HEK293 (cell line): ENCODE measurements around the gene RAP1B.

Experiments used
- CTCF ChIA-PET: fragments of 350-600 bp; formaldehyde crosslinking; extraction: SDS; loops from one replicate; lab custom pipeline; 2021; ENCODE audit warnings: antibody characterized with exemption; lab: Yijun Ruan, JAX
- POLR2A ChIA-PET: fragments of 300-600 bp; formaldehyde crosslinking; extraction: SDS; loops from one replicate; lab custom pipeline; 2020; ENCODE audit warnings: antibody characterized with exemption, inconsistent platforms; lab: Yijun Ruan, JAX
- H3K27ac ChIP-seq: fragments of 200-500 bp; sonication (Bioruptor generic); 2 replicates; pipeline ENCODE4 v1.5.1; 2014; ENCODE audit warnings: low read depth, low read length, control low read depth, inconsistent platforms; ENCODE audit errors: extremely low read depth
- H3K36me3 ChIP-seq, 2 experiments: fragments of 200-500 bp in 1 of 2; sonication (Bioruptor generic) in 1 of 2; 1 replicate in 1 of 2; 2 replicates in 1 of 2; pipeline ENCODE4 v1.5.1; 2014 to 2017; ENCODE audit warnings: inconsistent platforms in 2 of 2, low read length in 2 of 2; ENCODE audit not compliant: control insufficient read depth in 2 of 2, insufficient read depth in 1 of 2
- H3K4me1 ChIP-seq: fragments of 200-500 bp; sonication (Bioruptor generic); 2 replicates; pipeline ENCODE4 v1.5.1; 2014; ENCODE audit warnings: mild to moderate bottlenecking, low read length, inconsistent platforms; ENCODE audit not compliant: control insufficient read depth, insufficient read depth
- H3K4me3 ChIP-seq: 2 replicates; pipeline ENCODE4 v1.5.1; 2011; ENCODE audit warnings: low read depth, mild to moderate bottlenecking, control low read depth, low read length, moderate library complexity
- H3K9me3 ChIP-seq: fragments of 200-500 bp; sonication (Bioruptor generic); 2 replicates; pipeline ENCODE4 v1.5.1; 2014; ENCODE audit warnings: low read depth, low read length, inconsistent platforms; ENCODE audit not compliant: control insufficient read depth, insufficient read depth
- BCL11A ChIP-seq: fragments of 450-650 bp; formaldehyde crosslinking; IDR thresholded peaks from 2 replicates; pipeline ENCODE4 v1.5.1; 2016; ENCODE audit warnings: low read depth, missing biosample characterization, missing genetic modification characterization
- KLF10 ChIP-seq: fragments of 450-650 bp; IDR thresholded peaks from 2 replicates; pipeline ENCODE4 v1.5.1; 2018; ENCODE audit warnings: missing biosample characterization, mild to moderate bottlenecking, missing genetic modification characterization
- SCRT1 ChIP-seq: fragments of 450-650 bp; formaldehyde crosslinking; IDR thresholded peaks from 2 replicates; pipeline ENCODE4 v1.5.1; 2016; ENCODE audit warnings: missing biosample characterization, missing genetic modification characterization, borderline replicate concordance
- ZBTB7A ChIP-seq: fragments of 450-650 bp; formaldehyde crosslinking; IDR thresholded peaks from 2 replicates; pipeline ENCODE4 v1.5.1; 2016; ENCODE audit warnings: low read depth, missing biosample characterization, missing genetic modification characterization
- ZFP37 ChIP-seq: fragments of 450-650 bp; formaldehyde crosslinking; IDR thresholded peaks from 2 replicates; pipeline ENCODE4 v1.5.1; 2016; ENCODE audit warnings: missing biosample characterization, missing genetic modification characterization
- ZFP69B ChIP-seq: fragments of 450-650 bp; formaldehyde crosslinking; IDR thresholded peaks from 2 replicates; pipeline ENCODE4 v1.5.1; 2016; ENCODE audit warnings: missing biosample characterization, missing genetic modification characterization
- ZNF214 ChIP-seq: fragments of 450-650 bp; formaldehyde crosslinking; IDR thresholded peaks from 2 replicates; pipeline ENCODE4 v1.5.1; 2017; ENCODE audit warnings: missing biosample characterization, mild to moderate bottlenecking, missing genetic modification characterization, borderline replicate concordance
- ZNF350 ChIP-seq: fragments of 450-650 bp; formaldehyde crosslinking; IDR thresholded peaks from 2 replicates; pipeline ENCODE4 v1.5.0; 2017; ENCODE audit warnings: missing biosample characterization, mild to moderate bottlenecking, missing genetic modification characterization
- ZNF423 ChIP-seq: fragments of 450-650 bp; formaldehyde crosslinking; IDR thresholded peaks from 2 replicates; pipeline ENCODE4 v1.5.1; 2016; ENCODE audit warnings: missing biosample characterization, missing genetic modification characterization
- ZNF585B ChIP-seq: fragments of 450-650 bp; formaldehyde crosslinking; IDR thresholded peaks from 2 replicates; pipeline ENCODE4 v1.5.1; 2016; ENCODE audit warnings: missing biosample characterization, missing genetic modification characterization
- ZNF610 ChIP-seq: fragments of 450-650 bp; formaldehyde crosslinking; IDR thresholded peaks from 2 replicates; pipeline ENCODE4 v1.5.1; 2016; ENCODE audit warnings: missing biosample characterization, missing genetic modification characterization, borderline replicate concordance
- ZNF660 ChIP-seq: fragments of 450-650 bp; IDR thresholded peaks from 2 replicates; pipeline ENCODE4 v1.5.1; 2018; ENCODE audit warnings: missing biosample characterization, mild to moderate bottlenecking, missing genetic modification characterization
- ZNF747 ChIP-seq: fragments of 450-650 bp; formaldehyde crosslinking; IDR thresholded peaks from 2 replicates; pipeline ENCODE4 v1.5.1; 2016; ENCODE audit warnings: missing biosample characterization, missing genetic modification characterization
- ZNF791 ChIP-seq: fragments of 450-650 bp; formaldehyde crosslinking; IDR thresholded peaks from 2 replicates; pipeline ENCODE4 v1.5.1; 2016; ENCODE audit warnings: missing biosample characterization, missing genetic modification characterization
- ZNF837 ChIP-seq: fragments of 450-650 bp; formaldehyde crosslinking; IDR thresholded peaks from 2 replicates; pipeline ENCODE4 v1.5.1; 2016; ENCODE audit warnings: missing biosample characterization, missing genetic modification characterization
- ZSCAN30 ChIP-seq: fragments of 450-650 bp; IDR thresholded peaks from 2 replicates; pipeline ENCODE4 v1.5.1; 2018; ENCODE audit warnings: missing biosample characterization, mild to moderate bottlenecking, missing genetic modification characterization, moderate library complexity
- TF ChIP-seq, protein P1 (sequence below): fragments of 450-650 bp; formaldehyde crosslinking; IDR thresholded peaks from 2 replicates; pipeline ENCODE4 v1.5.1; 2016; ENCODE audit warnings: missing biosample characterization, missing genetic modification characterization, borderline replicate concordance
- TF ChIP-seq, protein P2 (sequence below): fragments of 450-650 bp; formaldehyde crosslinking; IDR thresholded peaks from 2 replicates; pipeline ENCODE4 v1.5.1; 2016; ENCODE audit warnings: missing biosample characterization, missing genetic modification characterization
- TF ChIP-seq, protein P3 (sequence below): fragments of 450-650 bp; formaldehyde crosslinking; IDR thresholded peaks from 2 replicates; pipeline ENCODE4 v1.5.1; 2016; ENCODE audit warnings: missing biosample characterization, missing genetic modification characterization
- TF ChIP-seq, protein P4 (sequence below): fragments of 450-650 bp; formaldehyde crosslinking; IDR thresholded peaks from 2 replicates; pipeline ENCODE4 v1.5.1; 2016; ENCODE audit warnings: missing biosample characterization, missing genetic modification characterization, low read depth

RAP1B gene

DNA sequence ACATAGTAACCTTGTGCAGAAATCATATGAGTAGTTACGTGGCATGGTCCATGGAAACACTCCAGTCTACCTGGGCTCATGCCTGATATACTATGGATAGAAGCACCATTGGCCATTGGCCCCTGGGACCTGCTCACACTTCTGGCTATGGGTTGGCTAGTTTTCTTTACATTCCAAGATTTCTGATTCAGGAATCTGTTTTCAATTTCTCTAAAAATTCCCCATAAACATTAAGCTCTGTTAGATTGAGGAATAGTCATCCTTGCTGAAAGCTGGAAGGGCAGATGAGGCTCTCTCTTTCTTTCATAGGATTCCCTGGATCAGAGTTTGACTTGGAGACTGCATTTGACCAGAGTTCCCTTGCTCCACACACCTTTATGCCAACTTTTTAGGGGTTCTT, 37.3 kb upstream of the RAP1B start:
- H3K9me3 ChIP-seq: no peaks in the 10 kb centered on the region
- ChIA-PET CTCF (no interaction called here), POLR2A (no interaction called here)
- H3K27ac ChIP-seq: no peak overlapping the region
- TF ChIP-seq ZNF585B (tag by site-specific recombination): no peak
- TF ChIP-seq SCRT1 (tag by site-specific recombination): no peak
- TF ChIP-seq KLF10 (tag by site-specific recombination): no peak
- H3K4me1 ChIP-seq: no peaks in the 10 kb centered on the region
- H3K4me3 ChIP-seq: no peak overlapping the region
- no peaks in the 10 kb centered on the region for H3K36me3 ChIP-seq

DNA sequence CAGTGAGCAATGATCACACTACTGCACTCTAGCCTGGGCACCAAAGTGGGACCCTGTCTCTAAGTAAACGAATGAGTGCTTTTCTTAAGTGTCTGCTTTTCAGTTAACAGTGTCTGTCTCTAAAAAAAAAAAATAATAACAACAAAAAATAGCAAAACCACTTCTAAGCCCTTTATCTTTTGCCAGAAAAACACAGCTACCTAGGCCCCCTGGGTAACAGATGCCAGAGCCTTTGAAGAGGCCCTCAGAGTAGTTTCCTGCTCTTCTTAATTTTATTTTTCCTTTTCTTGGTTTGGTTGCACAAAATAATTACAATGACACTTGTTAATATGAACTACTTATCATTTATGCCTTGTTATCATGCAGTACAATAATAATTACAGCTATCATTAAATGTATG, 32.8 kb upstream of the RAP1B start:
- TF ChIP-seq BCL11A (tag by site-specific recombination) (no peak), ZFP69B (tag by site-specific recombination) (no peak), ZFP37 (tag by site-specific recombination) (no peak), ZNF747 (tag by site-specific recombination) (no peak), ZNF214 (tag by site-specific recombination) (no peak), ZBTB7A (tag by site-specific recombination) (no peak), ZNF423 (no peak), ZNF350 (tag by site-specific recombination) (no peak), ZSCAN30 (tag by site-specific recombination) (no peak)
- TF ChIP-seq, protein P1, sequence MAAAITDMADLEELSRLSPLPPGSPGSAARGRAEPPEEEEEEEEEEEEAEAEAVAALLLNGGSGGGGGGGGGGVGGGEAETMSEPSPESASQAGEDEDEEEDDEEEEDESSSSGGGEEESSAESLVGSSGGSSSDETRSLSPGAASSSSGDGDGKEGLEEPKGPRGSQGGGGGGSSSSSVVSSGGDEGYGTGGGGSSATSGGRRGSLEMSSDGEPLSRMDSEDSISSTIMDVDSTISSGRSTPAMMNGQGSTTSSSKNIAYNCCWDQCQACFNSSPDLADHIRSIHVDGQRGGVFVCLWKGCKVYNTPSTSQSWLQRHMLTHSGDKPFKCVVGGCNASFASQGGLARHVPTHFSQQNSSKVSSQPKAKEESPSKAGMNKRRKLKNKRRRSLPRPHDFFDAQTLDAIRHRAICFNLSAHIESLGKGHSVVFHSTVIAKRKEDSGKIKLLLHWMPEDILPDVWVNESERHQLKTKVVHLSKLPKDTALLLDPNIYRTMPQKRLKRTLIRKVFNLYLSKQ (tag by site-specific recombination): no peak
- POLR2A ChIA-PET: no interaction called here
- no peak overlapping the region for H3K4me3 ChIP-seq
- no peaks in the 10 kb centered on the region for H3K4me1 ChIP-seq
- no peaks in the 10 kb centered on the region for H3K9me3 ChIP-seq
- H3K36me3 ChIP-seq: no peaks in the 10 kb centered on the region
- CTCF ChIA-PET: no interaction called here
- no peak overlapping the region for H3K27ac ChIP-seq

DNA sequence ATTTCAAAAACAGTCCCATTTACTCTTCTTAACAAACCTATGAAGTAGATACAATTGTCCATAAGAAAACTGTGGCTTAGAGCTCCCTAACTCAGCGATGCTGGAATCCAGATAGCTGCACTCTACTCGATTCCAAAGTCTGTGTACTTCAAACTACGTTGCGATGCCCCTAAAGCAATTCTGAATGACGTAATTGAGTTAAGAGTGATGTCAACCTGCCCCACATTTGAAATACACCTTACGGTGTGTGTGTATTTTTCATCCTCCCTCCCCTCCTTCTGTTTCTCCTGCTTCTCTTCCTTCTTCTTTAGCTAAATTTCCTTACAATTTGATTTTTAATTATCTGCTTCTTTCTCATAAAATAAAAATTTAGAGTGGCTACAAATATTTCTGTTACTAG, 31.9 kb upstream of the RAP1B start:
- CTCF ChIA-PET: interaction anchor here (0.9 kb wide), 1 partner anchor 220 kb away, joined by 4 read pairs; no protein-coding TSS in a partner anchor
- no peaks in the 10 kb centered on the region for H3K9me3 ChIP-seq
- POLR2A ChIA-PET: no interaction called here

DNA sequence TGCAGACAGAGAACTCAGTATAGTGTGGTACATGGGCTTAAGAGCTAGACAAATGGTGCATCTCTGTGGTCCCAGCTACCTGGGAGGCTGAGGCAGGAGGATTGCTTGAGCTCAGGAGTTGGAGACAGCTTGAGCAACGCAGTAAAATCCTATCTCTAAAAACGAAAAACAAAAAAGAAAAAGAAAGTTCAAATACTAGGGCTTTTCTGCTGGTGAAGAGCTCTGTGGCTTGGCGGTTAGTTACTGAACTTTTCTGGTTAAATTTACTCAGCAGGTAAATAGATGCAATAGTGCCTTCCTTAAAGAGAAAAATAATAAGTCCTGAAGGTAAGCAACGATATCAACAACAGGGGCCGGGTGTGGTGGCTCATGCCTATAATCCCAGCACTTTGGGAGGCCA, 31.4 kb upstream of the RAP1B start:
- CTCF ChIA-PET: interaction anchor here (0.9 kb wide), 1 partner anchor 221 kb away, joined by 4 read pairs; no protein-coding TSS in a partner anchor
- Histone ChIP-seq H3K36me3 (no peaks in the 10 kb centered on the region), H3K4me1 (no peaks in the 10 kb centered on the region), H3K4me3 (no peak overlapping the region), H3K9me3 (no peaks in the 10 kb centered on the region), H3K27ac (no peak overlapping the region)
- POLR2A ChIA-PET: no interaction called here
- TF ChIP-seq ZNF610 (tag by site-specific recombination) (no peak), ZNF660 (tag by site-specific recombination) (no peak), ZNF837 (tag by site-specific recombination) (no peak)
- TF ChIP-seq, protein P2, sequence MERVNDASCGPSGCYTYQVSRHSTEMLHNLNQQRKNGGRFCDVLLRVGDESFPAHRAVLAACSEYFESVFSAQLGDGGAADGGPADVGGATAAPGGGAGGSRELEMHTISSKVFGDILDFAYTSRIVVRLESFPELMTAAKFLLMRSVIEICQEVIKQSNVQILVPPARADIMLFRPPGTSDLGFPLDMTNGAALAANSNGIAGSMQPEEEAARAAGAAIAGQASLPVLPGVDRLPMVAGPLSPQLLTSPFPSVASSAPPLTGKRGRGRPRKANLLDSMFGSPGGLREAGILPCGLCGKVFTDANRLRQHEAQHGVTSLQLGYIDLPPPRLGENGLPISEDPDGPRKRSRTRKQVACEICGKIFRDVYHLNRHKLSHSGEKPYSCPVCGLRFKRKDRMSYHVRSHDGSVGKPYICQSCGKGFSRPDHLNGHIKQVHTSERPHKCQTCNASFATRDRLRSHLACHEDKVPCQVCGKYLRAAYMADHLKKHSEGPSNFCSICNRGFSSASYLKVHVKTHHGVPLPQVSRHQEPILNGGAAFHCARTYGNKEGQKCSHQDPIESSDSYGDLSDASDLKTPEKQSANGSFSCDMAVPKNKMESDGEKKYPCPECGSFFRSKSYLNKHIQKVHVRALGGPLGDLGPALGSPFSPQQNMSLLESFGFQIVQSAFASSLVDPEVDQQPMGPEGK (tag by site-specific recombination): no peak
- TF ChIP-seq, protein P3, sequence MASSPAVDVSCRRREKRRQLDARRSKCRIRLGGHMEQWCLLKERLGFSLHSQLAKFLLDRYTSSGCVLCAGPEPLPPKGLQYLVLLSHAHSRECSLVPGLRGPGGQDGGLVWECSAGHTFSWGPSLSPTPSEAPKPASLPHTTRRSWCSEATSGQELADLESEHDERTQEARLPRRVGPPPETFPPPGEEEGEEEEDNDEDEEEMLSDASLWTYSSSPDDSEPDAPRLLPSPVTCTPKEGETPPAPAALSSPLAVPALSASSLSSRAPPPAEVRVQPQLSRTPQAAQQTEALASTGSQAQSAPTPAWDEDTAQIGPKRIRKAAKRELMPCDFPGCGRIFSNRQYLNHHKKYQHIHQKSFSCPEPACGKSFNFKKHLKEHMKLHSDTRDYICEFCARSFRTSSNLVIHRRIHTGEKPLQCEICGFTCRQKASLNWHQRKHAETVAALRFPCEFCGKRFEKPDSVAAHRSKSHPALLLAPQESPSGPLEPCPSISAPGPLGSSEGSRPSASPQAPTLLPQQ: no peak

More for the DNA sequence above, 31.9 kb upstream of the RAP1B start:
- Histone ChIP-seq H3K4me1 (no peaks in the 10 kb centered on the region), H3K27ac (no peak overlapping the region), H3K36me3 (no peaks in the 10 kb centered on the region), H3K4me3 (no peak overlapping the region)
- TF ChIP-seq, protein P4, sequence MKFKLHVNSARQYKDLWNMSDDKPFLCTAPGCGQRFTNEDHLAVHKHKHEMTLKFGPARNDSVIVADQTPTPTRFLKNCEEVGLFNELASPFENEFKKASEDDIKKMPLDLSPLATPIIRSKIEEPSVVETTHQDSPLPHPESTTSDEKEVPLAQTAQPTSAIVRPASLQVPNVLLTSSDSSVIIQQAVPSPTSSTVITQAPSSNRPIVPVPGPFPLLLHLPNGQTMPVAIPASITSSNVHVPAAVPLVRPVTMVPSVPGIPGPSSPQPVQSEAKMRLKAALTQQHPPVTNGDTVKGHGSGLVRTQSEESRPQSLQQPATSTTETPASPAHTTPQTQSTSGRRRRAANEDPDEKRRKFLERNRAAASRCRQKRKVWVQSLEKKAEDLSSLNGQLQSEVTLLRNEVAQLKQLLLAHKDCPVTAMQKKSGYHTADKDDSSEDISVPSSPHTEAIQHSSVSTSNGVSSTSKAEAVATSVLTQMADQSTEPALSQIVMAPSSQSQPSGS (tag by site-specific recombination): 0 out of 2 replicates have a peak, but pooled peaks have one; percentile 5
- no peak for TF ChIP-seq ZNF791 (tag by site-specific recombination)
